ENCODE measurements around the gene TAMALIN.

The TAMALIN gene

GRCh38 chr12:52006726-52007157 is at the start of gene TAMALIN:
Gene TAMALIN, plus strand, starts transcription at chr12:52006946. Its CDS starts 74 bp downstream, at chr12:52007020.
- Histone ChIP-seq H3K4me3 (peak within 1 kb of the TSS; percentile 90), H4K20me1 (peaks cover 25% of the 10 kb centered on the region), H3K4me1 (peaks cover 81% of the 10 kb centered on the region), H3K9ac (peak within 1 kb of the TSS; percentile 88), H3K36me3 (peaks cover 14% of the 10 kb centered on the region), H3K9me3 (no peaks in the 10 kb centered on the region), H3K27me3 (peaks cover 15% of the 10 kb centered on the region), H3K27ac (peak within 1 kb of the TSS; percentile 83), H3K4me2 (peak within 1 kb of the TSS; percentile 92)
- no peak for TF ChIP-seq Cebpa-rat (IDR thresholded peaks at IDR 0.05)

- H3K4me1 ChIP-seq: peaks cover 41% of the 10 kb centered on the region
- no peak overlapping the region for H3K27ac ChIP-seq
- no peaks in the 10 kb centered on the region for H3K27me3 ChIP-seq
- H3K4me2 ChIP-seq: peak overlapping the region; percentile 59
- no peak for TF ChIP-seq Cebpa-rat (IDR thresholded peaks at IDR 0.05)
- H3K9me3 ChIP-seq: peaks cover 5% of the 10 kb centered on the region; the same call in 1 of the 2 replicates
- peaks cover 31% of the 10 kb centered on the region for H3K36me3 ChIP-seq
- H3K9ac ChIP-seq: no peak overlapping the region
- peaks cover 92% of the 10 kb centered on the region for H4K20me1 ChIP-seq
- no peak overlapping the region for H3K4me3 ChIP-seq
Observed at GRCh38 chr12:51958542-51958941, 48.2 kb upstream of the TAMALIN start.

- no peak overlapping the region for H3K4me3 ChIP-seq
Observed at GRCh38 chr12:51959211-51959610, 47.5 kb upstream of the TAMALIN start.

GRCh38 chr12:51959921-51960320 is 46.8 kb upstream of the TAMALIN start:
- TF ChIP-seq Cebpa-rat (IDR thresholded peaks at IDR 0.05): no peak
- H3K36me3 ChIP-seq: peaks cover 35% of the 10 kb centered on the region
- no peak overlapping the region for H3K27ac ChIP-seq
- H3K9ac ChIP-seq: no peak overlapping the region
- peaks cover 12% of the 10 kb centered on the region; the same call in 1 of the 2 replicates for H3K9me3 ChIP-seq
- no peak overlapping the region for H3K4me3 ChIP-seq
- H4K20me1 ChIP-seq: peaks cover 82% of the 10 kb centered on the region
- no peaks in the 10 kb centered on the region for H3K27me3 ChIP-seq
- H3K4me1 ChIP-seq: peaks cover 27% of the 10 kb centered on the region
- H3K4me2 ChIP-seq: no peak overlapping the region

More at GRCh38 chr12:51959211-51959610, 47.5 kb upstream of the TAMALIN start:
- no peak; the same call in 1 of the 2 replicates for TF ChIP-seq Cebpa-rat (IDR thresholded peaks at IDR 0.05)
- no peaks in the 10 kb centered on the region for H3K27me3 ChIP-seq
- H3K36me3 ChIP-seq: peaks cover 35% of the 10 kb centered on the region
- peaks cover 12% of the 10 kb centered on the region; the same call in 1 of the 2 replicates for H3K9me3 ChIP-seq
- peaks cover 85% of the 10 kb centered on the region for H4K20me1 ChIP-seq
- no peak overlapping the region for H3K9ac ChIP-seq
- peaks cover 34% of the 10 kb centered on the region for H3K4me1 ChIP-seq
- H3K27ac ChIP-seq: no peak overlapping the region
- H3K4me2 ChIP-seq: peak overlapping the region; percentile 59

GRCh38 chr12:51960488-51960887 is 46.3 kb upstream of the TAMALIN start:
- peaks cover 22% of the 10 kb centered on the region for H3K4me1 ChIP-seq
- H3K36me3 ChIP-seq: peaks cover 37% of the 10 kb centered on the region
- no peak overlapping the region for H3K27ac ChIP-seq
- no peak overlapping the region for H3K4me2 ChIP-seq
- no peak overlapping the region for H3K4me3 ChIP-seq
- TF ChIP-seq Cebpa-rat (IDR thresholded peaks at IDR 0.05): no peak
- H3K27me3 ChIP-seq: no peaks in the 10 kb centered on the region
- peaks cover 12% of the 10 kb centered on the region; the same call in 1 of the 2 replicates for H3K9me3 ChIP-seq
- H4K20me1 ChIP-seq: peaks cover 82% of the 10 kb centered on the region
- H3K9ac ChIP-seq: no peak overlapping the region

GRCh38 chr12:51960890-51961289 is 45.9 kb upstream of the TAMALIN start:
- TF ChIP-seq Cebpa-rat (IDR thresholded peaks at IDR 0.05): no peak
- Histone ChIP-seq H3K4me3 (no peak overlapping the region), H3K9ac (no peak overlapping the region), H4K20me1 (peaks cover 82% of the 10 kb centered on the region), H3K27me3 (no peaks in the 10 kb centered on the region), H3K9me3 (peaks cover 12% of the 10 kb centered on the region; the same call in 1 of the 2 replicates), H3K36me3 (peaks cover 38% of the 10 kb centered on the region), H3K27ac (no peak overlapping the region), H3K4me2 (no peak overlapping the region), H3K4me1 (peaks cover 21% of the 10 kb centered on the region)

- no peak overlapping the region for H3K9ac ChIP-seq
- peaks cover 82% of the 10 kb centered on the region for H4K20me1 ChIP-seq
- H3K4me1 ChIP-seq: peaks cover 21% of the 10 kb centered on the region
- H3K27me3 ChIP-seq: no peaks in the 10 kb centered on the region
- H3K4me2 ChIP-seq: no peak overlapping the region
- peaks cover 29% of the 10 kb centered on the region for H3K36me3 ChIP-seq
- H3K4me3 ChIP-seq: no peak overlapping the region
- H3K9me3 ChIP-seq: peaks cover 12% of the 10 kb centered on the region; the same call in 1 of the 2 replicates
- H3K27ac ChIP-seq: no peak overlapping the region
- TF ChIP-seq Cebpa-rat (IDR thresholded peaks at IDR 0.05): no peak
Observed at GRCh38 chr12:51961834-51962233, 44.9 kb upstream of the TAMALIN start.

GRCh38 chr12:51962737-51963136 is 44.0 kb upstream of the TAMALIN start:
- H3K27me3 ChIP-seq: no peaks in the 10 kb centered on the region
- H3K36me3 ChIP-seq: peaks cover 28% of the 10 kb centered on the region
- no peak for TF ChIP-seq Cebpa-rat (IDR thresholded peaks at IDR 0.05)
- peaks cover 21% of the 10 kb centered on the region for H3K4me1 ChIP-seq
- no peak overlapping the region for H3K4me3 ChIP-seq
- H3K4me2 ChIP-seq: no peak overlapping the region
- H4K20me1 ChIP-seq: peaks cover 79% of the 10 kb centered on the region
- H3K9me3 ChIP-seq: peaks cover 12% of the 10 kb centered on the region; the same call in 1 of the 2 replicates
- H3K9ac ChIP-seq: no peak overlapping the region
- H3K27ac ChIP-seq: no peak overlapping the region

- Histone ChIP-seq H3K4me1 (peaks cover 18% of the 10 kb centered on the region), H3K4me3 (no peak overlapping the region), H3K4me2 (no peak overlapping the region), H3K9ac (no peak overlapping the region), H3K27me3 (no peaks in the 10 kb centered on the region), H3K27ac (no peak overlapping the region), H4K20me1 (peaks cover 78% of the 10 kb centered on the region), H3K36me3 (peaks cover 28% of the 10 kb centered on the region), H3K9me3 (peaks cover 12% of the 10 kb centered on the region; the same call in 1 of the 2 replicates)
- TF ChIP-seq Cebpa-rat (IDR thresholded peaks at IDR 0.05): no peak
Observed at GRCh38 chr12:51963477-51963876, 43.3 kb upstream of the TAMALIN start.

- Histone ChIP-seq H3K9ac (no peak overlapping the region), H3K27ac (no peak overlapping the region)
Observed at GRCh38 chr12:51969643-51970042, 37.1 kb upstream of the TAMALIN start.

More at GRCh38 chr12:51969643-51970042, 37.1 kb upstream of the TAMALIN start:
- Histone ChIP-seq H3K4me3 (no peak overlapping the region), H3K4me1 (peaks cover 51% of the 10 kb centered on the region), H3K9me3 (no peaks in the 10 kb centered on the region), H4K20me1 (peaks cover 96% of the 10 kb centered on the region), H3K4me2 (0 out of 2 replicates have a peak overlapping the region, but pooled peaks have one; percentile 85), H3K27me3 (no peaks in the 10 kb centered on the region), H3K36me3 (peaks cover 10% of the 10 kb centered on the region)
- no peak for TF ChIP-seq Cebpa-rat (IDR thresholded peaks at IDR 0.05)

Measured in BLaER1 (cell line).